ENCODE measurements around the gene GALNTL6. TPM values are rescaled to one million over a fixed set of nuclear protein-coding genes. Genes with fewer than 3 reads are reported as not detected.

Gene GALNTL6
- total RNA-seq, 1 experiment from 2014 or later = not detected

GRCh38 chr4:172919269-172919668, 1106.1 kb downstream of the GALNTL6 start:
- ChIA-PET CTCF (no interaction called here), POLR2A (no interaction called here), RAD21 (ENCODE audit: low non-redundant PET in 1 of 2, low total read pairs in 2 of 2, uncharacterized antibody in 2 of 2, unreplicated experiment in 2 of 2) (no interaction called here)
- TF ChIP-seq POLR2AphosphoS5 (IDR thresholded peaks at IDR 0.05; ENCODE audit: low read depth, low read length) (no peak), ELF1 (IDR thresholded peaks at IDR 0.05; ENCODE audit: borderline replicate concordance, low read depth) (no peak), SP1 (IDR thresholded peaks at IDR 0.05; ENCODE audit: low read depth) (no peak), FOSL1 (IDR thresholded peaks at IDR 0.05; ENCODE audit: low read depth) (no peak), YY1 (IDR thresholded peaks at IDR 0.05; ENCODE audit: extremely low read depth, insufficient replicate concordance, low read depth, low read length) (no peak), SIN3A (IDR thresholded peaks at IDR 0.05; ENCODE audit: low read depth) (no peak), POLR2A (IDR thresholded peaks at IDR 0.05; ENCODE audit: borderline replicate concordance, extremely low read depth, insufficient read depth, insufficient read length) (no peak), RAD21 (IDR thresholded peaks at IDR 0.05; ENCODE audit: low read depth) (no peak), ZNF274 (IDR thresholded peaks at IDR 0.05; ENCODE audit: low read depth, low read length) (no peak)
- no peaks in the 10 kb centered on the region for H3K27me3 ChIP-seq (ENCODE audit: insufficient read depth, low read length)
- DNase-seq (ENCODE audit: low read depth, low spot score) = no peak
- no peaks in the 10 kb centered on the region for H3K9me2 ChIP-seq (ENCODE audit: insufficient read depth)
- H3K4me3 ChIP-seq (replicated peaks in 1 of 2; ENCODE audit: low read depth in 1 of 2, low read length in 2 of 2) = no peak overlapping the region
- BruUV-seq (replicated peaks) = no TSS peak
- H3K27ac ChIP-seq (ENCODE audit: low read depth, low read length) = no peak overlapping the region
- intact Hi-C loops (cut with micrococcal nuclease) = no loop called here
- no peak for ATAC-seq
- H3K79me2 ChIP-seq (ENCODE audit: insufficient read depth, low read length) = no peaks in the 10 kb centered on the region
- no peaks in the 10 kb centered on the region for H4K20me1 ChIP-seq (ENCODE audit: insufficient read depth)
- H3K9me3 ChIP-seq (ENCODE audit: control insufficient read depth in 1 of 2, insufficient read depth in 1 of 2, low read depth in 1 of 2, low read length in 2 of 2) = no peaks in the 10 kb centered on the region
- no peaks in the 10 kb centered on the region for H3K36me3 ChIP-seq (ENCODE audit: control insufficient read depth in 1 of 2, insufficient read depth in 2 of 2, low read length in 2 of 2)
- no peak overlapping the region for H3K9ac ChIP-seq (ENCODE audit: low read length)
- H3K4me2 ChIP-seq (ENCODE audit: low read length) = no peak overlapping the region
- no peaks in the 10 kb centered on the region for H3K4me1 ChIP-seq (ENCODE audit: control insufficient read depth in 1 of 2, insufficient read depth in 2 of 2, low read length in 2 of 2)
- H2AFZ ChIP-seq (ENCODE audit: low read depth, low read length, poor library complexity, severe bottlenecking) = no peak overlapping the region

DNA sequence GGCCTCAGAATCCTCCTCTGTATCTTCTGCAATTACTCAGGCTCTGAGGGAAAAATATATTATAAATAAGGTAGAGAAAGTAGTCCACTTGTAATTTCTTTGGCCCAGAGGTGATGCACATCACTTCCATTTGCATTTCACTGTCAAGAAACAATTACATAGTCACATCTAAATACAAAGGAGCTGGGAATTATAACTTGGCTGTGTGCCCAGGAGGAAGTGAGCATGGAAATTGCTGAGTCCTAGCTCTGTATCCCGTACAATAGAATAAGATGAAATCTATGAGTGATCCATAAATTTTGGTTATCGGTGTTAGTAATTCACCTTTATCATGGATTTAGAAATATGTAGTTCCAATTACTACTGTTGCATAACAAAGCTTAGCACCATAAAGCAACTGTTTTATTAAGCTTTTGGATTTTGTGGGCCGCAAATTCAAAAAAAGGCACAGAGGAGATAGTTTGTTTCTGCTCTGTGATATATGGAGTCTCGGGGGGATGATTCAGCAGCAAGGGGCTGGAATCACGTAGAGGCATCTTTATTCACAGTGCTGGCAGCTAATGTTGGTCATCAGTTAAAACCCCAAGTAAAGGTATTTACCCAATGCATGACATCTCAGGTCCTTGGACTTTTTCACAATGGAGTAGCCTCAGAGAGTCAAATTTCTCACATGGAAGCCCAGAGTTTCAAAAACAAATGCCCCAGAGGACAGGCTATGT, 1114.1 kb downstream of the GALNTL6 start:
- DNase-seq (ENCODE audit: low read depth, low spot score) (no peak), ATAC-seq (no peak)
- Histone ChIP-seq H2AFZ (ENCODE audit: low read depth, low read length, poor library complexity, severe bottlenecking) (no peak overlapping the region), H3K4me2 (ENCODE audit: low read length) (no peak overlapping the region), H3K9me2 (ENCODE audit: insufficient read depth) (no peaks in the 10 kb centered on the region), H4K20me1 (ENCODE audit: insufficient read depth) (no peaks in the 10 kb centered on the region), H3K9ac (ENCODE audit: low read length) (no peak overlapping the region), H3K9me3 (ENCODE audit: control insufficient read depth in 1 of 2, insufficient read depth in 1 of 2, low read depth in 1 of 2, low read length in 2 of 2) (no peaks in the 10 kb centered on the region), H3K27ac (ENCODE audit: low read depth, low read length) (no peak overlapping the region), H3K36me3 (ENCODE audit: control insufficient read depth in 1 of 2, insufficient read depth in 2 of 2, low read length in 2 of 2) (no peaks in the 10 kb centered on the region), H3K79me2 (ENCODE audit: insufficient read depth, low read length) (no peaks in the 10 kb centered on the region), H3K27me3 (ENCODE audit: insufficient read depth, low read length) (no peaks in the 10 kb centered on the region), H3K4me3 (replicated peaks in 1 of 2; ENCODE audit: low read depth in 1 of 2, low read length in 2 of 2) (no peak overlapping the region), H3K4me1 (ENCODE audit: control insufficient read depth in 1 of 2, insufficient read depth in 2 of 2, low read length in 2 of 2) (no peaks in the 10 kb centered on the region)
- BruUV-seq (replicated peaks) = no TSS peak
- POLR2A ChIA-PET = no interaction called here
- CTCF ChIA-PET = no interaction called here
- RAD21 ChIA-PET (ENCODE audit: low non-redundant PET in 1 of 2, low total read pairs in 2 of 2, uncharacterized antibody in 2 of 2, unreplicated experiment in 2 of 2) = no interaction called here
- intact Hi-C loops (cut with micrococcal nuclease) = no loop called here
- TF ChIP-seq ZFX (IDR thresholded peaks at IDR 0.05) (no peak), REST (IDR thresholded peaks at IDR 0.05; ENCODE audit: low read depth) (no peak), ATF3 (IDR thresholded peaks at IDR 0.05) (no peak), RAD21 (IDR thresholded peaks at IDR 0.05; ENCODE audit: low read depth) (no peak), EZH2phosphoT487 (IDR thresholded peaks at IDR 0.05; ENCODE audit: borderline replicate concordance) (no peak), JUND (IDR thresholded peaks at IDR 0.05) (no peak), SP1 (IDR thresholded peaks at IDR 0.05; ENCODE audit: low read depth) (no peak), ELF1 (IDR thresholded peaks at IDR 0.05; ENCODE audit: borderline replicate concordance, low read depth) (no peak), CBX3 (IDR thresholded peaks at IDR 0.05; ENCODE audit: low read depth) (no peak)
- TF ChIP-seq, protein P1, sequence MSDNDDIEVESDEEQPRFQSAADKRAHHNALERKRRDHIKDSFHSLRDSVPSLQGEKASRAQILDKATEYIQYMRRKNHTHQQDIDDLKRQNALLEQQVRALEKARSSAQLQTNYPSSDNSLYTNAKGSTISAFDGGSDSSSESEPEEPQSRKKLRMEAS (IDR thresholded peaks at IDR 0.05) = no peak
